Adrenal gland (tissue), 5 donors: ENCODE results near the gene CRADD.

Experiments used
- CTCF ChIP-seq, 6 experiments: fragments of 450-650 bp in 4 of 6; fragments of 200-600 bp in 2 of 6; sonication (generic) in 1 of 6; IDR thresholded peaks; 1 replicate in 5 of 6; 2 replicates in 1 of 6; pipeline versions ENCODE4 v1.5.1 to v1.8.0; 2016 to 2021; ENCODE audit warnings: antibody characterized with exemption in 6 of 6, mild to moderate bottlenecking in 2 of 6, moderate library complexity in 1 of 6
- POLR2A ChIP-seq, 2 donors: fragments of 450-650 bp; IDR thresholded peaks; one replicate each; pipeline ENCODE4 v1.6.1; 2017; ENCODE audit warnings: antibody characterized with exemption in 2 of 2, mild to moderate bottlenecking in 2 of 2, moderate library complexity in 1 of 2
- donor health status: DM: no; HTN: no; CAD: no.

- TF ChIP-seq POLR2A (IDR thresholded peaks at IDR 0.05), result no peak
- TF ChIP-seq CTCF (IDR thresholded peaks at IDR 0.05), result no peak
Measured at GRCh38 chr12:93706824-93707223, 29.6 kb downstream of the CRADD start.
